ENCODE data around the gene RASAL2. TPM values are rescaled to one million over a fixed set of nuclear protein-coding genes. Genes with fewer than 3 reads are reported as not detected.

Gene RASAL2
- total RNA-seq, 1 experiment from 2014 or later: 31.6 TPM

- TF ChIP-seq SIN3A (IDR thresholded peaks at IDR 0.05; ENCODE audit: borderline replicate concordance, insufficient read depth, low read depth, low read length): no peak
- TF ChIP-seq, protein P1, sequence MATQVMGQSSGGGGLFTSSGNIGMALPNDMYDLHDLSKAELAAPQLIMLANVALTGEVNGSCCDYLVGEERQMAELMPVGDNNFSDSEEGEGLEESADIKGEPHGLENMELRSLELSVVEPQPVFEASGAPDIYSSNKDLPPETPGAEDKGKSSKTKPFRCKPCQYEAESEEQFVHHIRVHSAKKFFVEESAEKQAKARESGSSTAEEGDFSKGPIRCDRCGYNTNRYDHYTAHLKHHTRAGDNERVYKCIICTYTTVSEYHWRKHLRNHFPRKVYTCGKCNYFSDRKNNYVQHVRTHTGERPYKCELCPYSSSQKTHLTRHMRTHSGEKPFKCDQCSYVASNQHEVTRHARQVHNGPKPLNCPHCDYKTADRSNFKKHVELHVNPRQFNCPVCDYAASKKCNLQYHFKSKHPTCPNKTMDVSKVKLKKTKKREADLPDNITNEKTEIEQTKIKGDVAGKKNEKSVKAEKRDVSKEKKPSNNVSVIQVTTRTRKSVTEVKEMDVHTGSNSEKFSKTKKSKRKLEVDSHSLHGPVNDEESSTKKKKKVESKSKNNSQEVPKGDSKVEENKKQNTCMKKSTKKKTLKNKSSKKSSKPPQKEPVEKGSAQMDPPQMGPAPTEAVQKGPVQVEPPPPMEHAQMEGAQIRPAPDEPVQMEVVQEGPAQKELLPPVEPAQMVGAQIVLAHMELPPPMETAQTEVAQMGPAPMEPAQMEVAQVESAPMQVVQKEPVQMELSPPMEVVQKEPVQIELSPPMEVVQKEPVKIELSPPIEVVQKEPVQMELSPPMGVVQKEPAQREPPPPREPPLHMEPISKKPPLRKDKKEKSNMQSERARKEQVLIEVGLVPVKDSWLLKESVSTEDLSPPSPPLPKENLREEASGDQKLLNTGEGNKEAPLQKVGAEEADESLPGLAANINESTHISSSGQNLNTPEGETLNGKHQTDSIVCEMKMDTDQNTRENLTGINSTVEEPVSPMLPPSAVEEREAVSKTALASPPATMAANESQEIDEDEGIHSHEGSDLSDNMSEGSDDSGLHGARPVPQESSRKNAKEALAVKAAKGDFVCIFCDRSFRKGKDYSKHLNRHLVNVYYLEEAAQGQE (IDR thresholded peaks at IDR 0.05; ENCODE audit: insufficient read depth in 1 of 2, low read depth in 2 of 2, low read length in 1 of 2): no peak
- TF ChIP-seq TCF7L2 (IDR thresholded peaks at IDR 0.05; ENCODE audit: low read depth, low read length): no peak
- no peak for TF ChIP-seq CTCF (IDR thresholded peaks at IDR 0.05)
- no peak for TF ChIP-seq POLR2AphosphoS5 (IDR thresholded peaks at IDR 0.05; ENCODE audit: low read depth, low read length)
- in situ Hi-C loops (cut with HindIII; ENCODE audit: low pct_unique_long_range_greater_than_20kb, low sequenced_read_pairs): no loop called here
- Histone ChIP-seq H3K4me1 (ENCODE audit: control insufficient read depth, insufficient read depth, low read length) (no peaks in the 10 kb centered on the region), H3K36me3 (ENCODE audit: control insufficient read depth, insufficient read depth, low read length) (no peaks in the 10 kb centered on the region), H3K4me3 (ENCODE audit: low read depth in 2 of 2, low read length in 2 of 2) (no peak overlapping the region), H3K27ac (ENCODE audit: low read length) (no peak overlapping the region), H3K9me3 (ENCODE audit: control insufficient read depth, insufficient read depth, low read depth, low read length) (no peaks in the 10 kb centered on the region), H3K27me3 (ENCODE audit: control insufficient read depth, insufficient read depth, low read length) (no peaks in the 10 kb centered on the region)
- intact Hi-C loops (cut with micrococcal nuclease; ENCODE audit: unreplicated experiment): no loop called here
- ATAC-seq: 0 out of 2 replicates have a peak, but pooled peaks have one; percentile 4
- BruUV-seq (replicated peaks): no TSS peak
- CTCF ChIA-PET: interaction anchor here (0.7 to 1.8 kb wide), 4 partner anchors 9 to 64 kb away, joined by 3 to 5 read pairs (median 3); no protein-coding TSS in a partner anchor
- POLR2A ChIA-PET: interaction anchor here (0.7 kb wide), 1 partner anchor 407 kb away, joined by 3 read pairs; no protein-coding TSS in a partner anchor
- no peak for DNase-seq (ENCODE audit: low read depth, low spot score)
These were observed 407.1 kb downstream of the RASAL2 start for GRCh38 chr1:178500936-178501554.

GRCh38 chr1:178501705-178502329 lies 407.9 kb downstream of the RASAL2 start:
- in situ Hi-C loops (cut with HindIII; ENCODE audit: low pct_unique_long_range_greater_than_20kb, low sequenced_read_pairs): no loop called here
- DNase-seq (ENCODE audit: low read depth, low spot score): peak; percentile 58
- CTCF ChIA-PET: interaction anchor here (0.6 to 1.8 kb wide), 4 partner anchors 10 to 202 kb away, joined by 3 to 5 read pairs (median 3); no protein-coding TSS in a partner anchor
- POLR2A ChIA-PET: no interaction called here
- Histone ChIP-seq H3K36me3 (ENCODE audit: control insufficient read depth, insufficient read depth, low read length) (no peaks in the 10 kb centered on the region), H3K4me3 (ENCODE audit: low read depth in 2 of 2, low read length in 2 of 2) (no peak overlapping the region), H3K9me3 (ENCODE audit: control insufficient read depth, insufficient read depth, low read depth, low read length) (no peaks in the 10 kb centered on the region), H3K4me1 (ENCODE audit: control insufficient read depth, insufficient read depth, low read length) (no peaks in the 10 kb centered on the region), H3K27ac (ENCODE audit: low read length) (no peak overlapping the region), H3K27me3 (ENCODE audit: control insufficient read depth, insufficient read depth, low read length) (no peaks in the 10 kb centered on the region)
- TF ChIP-seq CTCF (IDR thresholded peaks at IDR 0.05) (peak; percentile 93), POLR2AphosphoS5 (IDR thresholded peaks at IDR 0.05; ENCODE audit: low read depth, low read length) (no peak)
- BruUV-seq (replicated peaks): no TSS peak
- intact Hi-C loops (cut with micrococcal nuclease; ENCODE audit: unreplicated experiment): no loop called here
- ATAC-seq: peak; percentile 85
